Measurements from ENCODE around the gene GPX1. TPM values are rescaled to one million over a fixed set of nuclear protein-coding genes. Genes with fewer than 3 reads are reported as not detected.

The GPX1 gene
- total and polyA plus RNA-seq, 2 of the 8 experiments (the other 6 are each of a cell fraction or from before 2014, with no cell fraction given): 250 to 757 TPM

GRCh38 chr3:49339941-49340800 is 18.0 kb downstream of the GPX1 start, which contains the start of gene USP4:
USP4 (minus strand) TSS chr3:49340053; CDS start chr3:49340024, 29 bp downstream.
- no peaks in the 10 kb centered on the region for H4K20me1 ChIP-seq (replicated peaks in 1 of 2; ENCODE audit: control insufficient read depth in 1 of 2, insufficient read depth in 2 of 2, low read length in 2 of 2)
- H3K9ac ChIP-seq (replicated peaks in 1 of 4; ENCODE audit: extremely low read depth in 1 of 4, low read depth in 3 of 4, low read length in 3 of 4): peak within 1 kb of the TSS; percentile 29 to 66 (median 50)
- WGBS, 2 experiments (ENCODE audit: extremely low coverage in 1 of 2, insufficient coverage in 1 of 2, insufficient read length in 1 of 2, insufficient replicate concordance in 2 of 2, low coverage in 1 of 2, low lambda C conversion rate in 2 of 2, missing lambda C conversion rate in 1 of 2): 2% methylated on average over 69 of the region's 70 CpGs; no CpG with 5 or more reads in 1 of the 2 experiments
- H2BK120ac ChIP-seq (replicated peaks; ENCODE audit: low read depth, low read length): peak within 1 kb of the TSS; percentile 84
- FAIRE-seq (peak; percentile 52), DNase-seq (ENCODE audit: low read depth in 1 of 2, low spot score in 2 of 2) (peak; percentile 43 to 81)
- peak within 1 kb of the TSS; percentile 54 for H4K8ac ChIP-seq (ENCODE audit: extremely low read depth, insufficient read depth, low read length)
- peak within 1 kb of the TSS; percentile 70; the same call in 1 of the 2 replicates for H3K27ac ChIP-seq (ENCODE audit: low read depth, low read length)
- H3K4ac ChIP-seq (replicated peaks; ENCODE audit: insufficient read length, low read depth, low read length): peak within 1 kb of the TSS; percentile 92
- peak within 1 kb of the TSS; percentile 59 to 75 (median 74) for H3K4me3 ChIP-seq (ENCODE audit: extremely low read depth in 1 of 4, insufficient read depth in 2 of 4, low read depth in 3 of 4, low read length in 4 of 4)
- ChIA-PET CTCF (ENCODE audit: partially characterized antibody) (interaction anchor here (0.5 to 2.8 kb wide), 25 partner anchors 7 to 360 kb away, joined by 3 to 18 read pairs (median 4); partner anchors contain the start of genes KLHDC8B and TCTA), POLR2A (ENCODE audit: partially characterized antibody) (interaction anchor here (0.7 to 4.2 kb wide), 31 partner anchors 11 to 350 kb away, joined by 3 to 45 read pairs (median 4); partner anchors contain the start of genes AMT, GPX1, NICN1 and P4HTM)
- peak within 1 kb of the TSS; percentile 88 for H4K5ac ChIP-seq (ENCODE audit: insufficient read length, low read depth, low read length)
- H3K36me3 ChIP-seq (ENCODE audit: control insufficient read depth in 2 of 4, insufficient read depth in 4 of 4, low read length in 3 of 4): peaks cover 0 to 3% (median 0%) of the 10 kb centered on the region in 4 experiments; a peak in 2 of 8 replicates
- no peak within 1 kb of the TSS for H2AK5ac ChIP-seq (ENCODE audit: low read depth, low read length)
- H3K79me2 ChIP-seq (ENCODE audit: control insufficient read depth in 1 of 2, insufficient read depth in 2 of 2, low read length in 2 of 2): peaks cover 0 to 5% of the 10 kb centered on the region in 2 experiments; a peak in 1 of 4 replicates
- peak within 1 kb of the TSS; percentile 99 for H2BK15ac ChIP-seq (ENCODE audit: low read length)
- H3K4me2 ChIP-seq (ENCODE audit: insufficient read depth in 1 of 2, low read depth in 2 of 2, low read length in 2 of 2): peak within 1 kb of the TSS; percentile 64 to 87
- H2BK5ac ChIP-seq (ENCODE audit: low read depth, low read length): peak within 1 kb of the TSS; percentile 93
- H2BK12ac ChIP-seq (ENCODE audit: low read depth, low read length): peak within 1 kb of the TSS; percentile 77
- peaks cover 8% of the 10 kb centered on the region for H3K23me2 ChIP-seq (ENCODE audit: low read depth, low read length)
- no peaks in the 10 kb centered on the region for H3K79me1 ChIP-seq (ENCODE audit: low read depth, low read length)
- peak within 1 kb of the TSS; percentile 91 for H4K91ac ChIP-seq (replicated peaks; ENCODE audit: insufficient read length, low read length)
- H3K4me1 ChIP-seq (replicated peaks in 1 of 4; ENCODE audit: control insufficient read depth in 3 of 4, insufficient read depth in 4 of 4, low read length in 3 of 4): peaks cover 0 to 11% (median 5%) of the 10 kb centered on the region in 4 experiments; a peak in 4 of 7 replicates
- peak within 1 kb of the TSS; percentile 96 for H3K18ac ChIP-seq (ENCODE audit: extremely low read depth, low read length)
- H3K23ac ChIP-seq (ENCODE audit: insufficient read length): no peak within 1 kb of the TSS
- H2BK20ac ChIP-seq (ENCODE audit: low read length): 0 out of 2 replicates have a peak within 1 kb of the TSS, but pooled peaks have one; percentile 34
- no peaks in the 10 kb centered on the region; a peak in 1 of 7 replicates for H3K27me3 ChIP-seq (replicated peaks in 1 of 4; ENCODE audit: control insufficient read depth in 3 of 4, extremely low read depth in 1 of 4, insufficient read depth in 3 of 4, low read length in 3 of 4)
- peak within 1 kb of the TSS; percentile 88 for H2AFZ ChIP-seq (ENCODE audit: low read length)
- no peaks in the 10 kb centered on the region for H3K9me3 ChIP-seq (ENCODE audit: insufficient read depth in 2 of 2, low read depth in 1 of 2, low read length in 1 of 2)
- H3K14ac ChIP-seq (ENCODE audit: insufficient read length): no peak within 1 kb of the TSS
- H3K56ac ChIP-seq (replicated peaks; ENCODE audit: insufficient read length, low read depth, low read length): peak within 1 kb of the TSS; percentile 70
- TF ChIP-seq NANOG (IDR thresholded peaks at IDR 0.05; ENCODE audit: insufficient read depth, low read depth, low read length, poor library complexity, severe bottlenecking) (peak; percentile 10), SUZ12 (IDR thresholded peaks at IDR 0.05; ENCODE audit: low read length) (0 out of 2 replicates have a peak, but pooled peaks have one; percentile 36), CTCF (IDR thresholded peaks at IDR 0.05; ENCODE audit: control extremely low read depth in 1 of 3, insufficient read depth in 1 of 3, low read depth in 1 of 3, low read length in 3 of 3) (peak; percentile 42 to 71 (median 47)), GTF2F1 (IDR thresholded peaks at IDR 0.05; ENCODE audit: borderline replicate concordance, low read depth, low read length) (peak; percentile 18; the same call in 1 of the 2 replicates), KDM1A (IDR thresholded peaks at IDR 0.05; ENCODE audit: borderline replicate concordance, low read length) (no peak; the same call in 1 of the 2 replicates), POLR2AphosphoS5 (IDR thresholded peaks at IDR 0.05; ENCODE audit: low read depth, low read length) (peak; percentile 65; the same call in 1 of the 2 replicates)
